Psoas muscle (tissue), 8 donors: ENCODE results near the gene ADRA2B. TPM values are rescaled to one million over a fixed set of nuclear protein-coding genes. Genes with fewer than 3 reads are reported as not detected.

Source experiments
- ATAC-seq, 4 donors: fragments of 200-7000 bp; cut with Tn5 transposase; one replicate each; pipeline ENCODE4 v1.9.1; 2020; ENCODE audit warnings: moderate library complexity in 3 of 4, mild to moderate bottlenecking in 2 of 4
- DNase-seq, 2 donors: peaks; one replicate each; pipeline ENCODE4 v3.0.0-alpha.2; 2020
- H3K27ac ChIP-seq: fragments of 200-600 bp; one replicate; pipeline ENCODE4 v1.8.0; 2022
- H3K27me3 ChIP-seq, 3 donors: fragments of 200-600 bp in 1 of 3; one replicate each; pipeline versions ENCODE4 v1.6.1 to v1.8.0; 2013 to 2022; ENCODE audit warnings: low read length in 2 of 3, mild to moderate bottlenecking in 2 of 3, moderate library complexity in 1 of 3; ENCODE audit not compliant: insufficient read depth in 3 of 3
- H3K36me3 ChIP-seq, 2 donors: fragments of 200-600 bp in 1 of 2; one replicate each; pipeline versions ENCODE4 v1.6.1 to v1.8.0; 2013 to 2022; ENCODE audit warnings: low read depth in 1 of 2, mild to moderate bottlenecking in 1 of 2, moderate library complexity in 1 of 2; ENCODE audit not compliant: insufficient read depth in 1 of 2
- H3K4me1 ChIP-seq: fragments of 200-600 bp; one replicate; pipeline ENCODE4 v1.8.0; 2022
- H3K4me3 ChIP-seq: fragments of 200-600 bp; one replicate; pipeline ENCODE4 v1.8.0; 2022; ENCODE audit warnings: mild to moderate bottlenecking
- H3K9me3 ChIP-seq: fragments of 200-600 bp; one replicate; pipeline ENCODE4 v1.8.0; 2022
- WGBS, 3 donors: extraction: QIAGEN DNeasy Blood & Tissue Kit; methylation state at CpG; one replicate each; pipeline versions ENCODE4 v1.1.6 to v1.1.7; 2013; 5-methylcytosine and 5-hydroxymethylcytosine counted together
- intact Hi-C, 2 donors: fragments of 100-400 bp; cut with DNase I; formaldehyde crosslinking; loops; one replicate each; pipeline versions ENCODE4 v1.11.0 to v1.14.2; 2022
- polyA plus RNA-seq, 3 donors: library from polyadenylated mRNA; stranded (reverse); fragments of 200-250 nt; gene quantifications; one replicate each; pipeline ENCODE4 v1.2.3, GENCODE V29; 2013
- total RNA-seq, 4 donors: library from RNA; stranded (reverse); fragmentation: NEBNext Ultra II Directional in 2 of 4; extraction: Animal tissue kit (Norgen Biotek cat#: 25700) in 2 of 4; gene quantifications; one replicate each; pipeline versions ENCODE4 v1.2.1 to v1.2.4, GENCODE V29; 2021 to 2023
- TF ChIP-seq, protein P1 (sequence below): fragments of 200-600 bp; IDR thresholded peaks from one replicate; pipeline ENCODE4 v1.8.0; 2022; ENCODE audit warnings: antibody characterized with exemption
- donor health status: healthy with polysubstance abuse.
- donor health status: DM: no; HTN: no; CAD: no; lungs with moderate emphysema.
- donor health status: Bipolar disorder and iron deficiency.
- donor health status: healthy.
- donor health status: DM: yes; HTN: yes; CAD: no.
- donor health status: DM: no; HTN: no; CAD: no.
- donor health status: DM: no; HTN: no; CAD: no.
- donor health status: DM: yes; HTN: yes; CAD: no.

ADRA2B gene
- total and polyA plus RNA-seq, 7 donors: 1.6 to 5.3 (median 2.1) TPM

DNA sequence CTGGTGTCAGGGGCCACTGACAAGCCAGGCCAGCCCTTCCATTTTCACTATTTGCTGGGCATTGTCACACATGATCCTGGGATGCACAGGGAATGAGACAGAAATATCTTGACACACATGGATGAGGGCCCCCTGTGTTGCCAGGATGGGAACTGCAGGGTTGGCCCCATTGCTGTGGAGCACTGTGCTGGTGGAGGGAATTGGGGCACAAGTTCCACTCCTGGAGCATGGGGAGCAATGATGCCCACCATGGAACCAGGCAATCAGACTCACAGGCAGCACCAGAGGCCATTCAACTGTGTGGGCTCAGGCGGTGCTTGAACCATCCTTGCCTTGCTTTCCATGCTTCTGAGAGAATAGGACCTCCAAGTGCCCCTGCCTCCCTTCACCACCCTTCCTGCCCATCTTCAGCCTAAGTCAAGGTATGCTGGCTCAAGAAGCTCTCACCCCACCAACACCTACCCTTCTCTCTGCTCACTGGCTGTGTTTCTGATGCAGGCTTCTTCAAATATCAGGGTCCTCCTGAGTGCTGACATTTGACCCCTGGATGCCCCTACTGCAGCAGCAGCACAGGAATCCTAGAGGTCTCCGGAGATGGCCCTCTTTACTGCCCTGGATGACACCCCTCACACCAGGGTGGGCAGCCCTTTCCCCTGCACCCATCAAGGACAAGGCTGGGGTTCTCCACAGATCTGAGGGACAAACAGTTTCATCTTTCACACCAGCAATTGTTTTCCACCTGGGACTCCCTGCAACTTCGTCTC is 11.0 kb downstream of the ADRA2B start:
- ATAC-seq (no peak), DNase-seq (no peak)
- whole genome bisulfite sequencing, 3 donors: 91 to 96% (median 94%) methylated on average over 3 of the region's 3 CpGs
- intact Hi-C loops: no loop called here
- no peaks in the 10 kb centered on the region for H3K4me1 ChIP-seq
- TF ChIP-seq, protein P1, sequence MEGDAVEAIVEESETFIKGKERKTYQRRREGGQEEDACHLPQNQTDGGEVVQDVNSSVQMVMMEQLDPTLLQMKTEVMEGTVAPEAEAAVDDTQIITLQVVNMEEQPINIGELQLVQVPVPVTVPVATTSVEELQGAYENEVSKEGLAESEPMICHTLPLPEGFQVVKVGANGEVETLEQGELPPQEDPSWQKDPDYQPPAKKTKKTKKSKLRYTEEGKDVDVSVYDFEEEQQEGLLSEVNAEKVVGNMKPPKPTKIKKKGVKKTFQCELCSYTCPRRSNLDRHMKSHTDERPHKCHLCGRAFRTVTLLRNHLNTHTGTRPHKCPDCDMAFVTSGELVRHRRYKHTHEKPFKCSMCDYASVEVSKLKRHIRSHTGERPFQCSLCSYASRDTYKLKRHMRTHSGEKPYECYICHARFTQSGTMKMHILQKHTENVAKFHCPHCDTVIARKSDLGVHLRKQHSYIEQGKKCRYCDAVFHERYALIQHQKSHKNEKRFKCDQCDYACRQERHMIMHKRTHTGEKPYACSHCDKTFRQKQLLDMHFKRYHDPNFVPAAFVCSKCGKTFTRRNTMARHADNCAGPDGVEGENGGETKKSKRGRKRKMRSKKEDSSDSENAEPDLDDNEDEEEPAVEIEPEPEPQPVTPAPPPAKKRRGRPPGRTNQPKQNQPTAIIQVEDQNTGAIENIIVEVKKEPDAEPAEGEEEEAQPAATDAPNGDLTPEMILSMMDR: no peak
- no peak overlapping the region for H3K4me3 ChIP-seq
- no peaks in the 10 kb centered on the region for H3K36me3 ChIP-seq
- peaks cover 4% of the 10 kb centered on the region for H3K9me3 ChIP-seq
- no peaks in the 10 kb centered on the region for H3K27me3 ChIP-seq
- no peak overlapping the region for H3K27ac ChIP-seq

DNA sequence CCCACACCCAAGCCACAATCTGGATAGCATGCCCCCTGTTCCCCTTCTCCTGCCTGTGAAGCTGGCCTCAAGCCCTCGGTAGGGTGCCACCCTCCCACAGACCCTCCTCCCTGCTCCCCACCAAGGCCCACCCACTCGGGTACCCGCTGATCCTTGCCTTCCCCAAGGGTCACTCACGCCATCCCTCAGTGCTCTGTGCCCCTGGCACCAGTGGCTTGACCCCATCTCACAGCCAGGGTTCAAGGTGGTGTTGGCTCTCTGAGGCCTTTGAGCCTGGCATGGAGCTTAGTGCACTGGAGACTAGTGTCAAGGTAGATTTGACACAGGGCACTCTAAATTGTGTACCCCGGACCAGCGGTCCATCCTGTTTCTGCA is 11.9 kb downstream of the ADRA2B start:
- intact Hi-C loops: no loop called here
- no peak overlapping the region for H3K27ac ChIP-seq
- 90 to 93% (median 91%) methylated on average over 6 of the region's 6 CpGs for WGBS, 3 donors
- H3K27me3 ChIP-seq: no peaks in the 10 kb centered on the region
- peaks cover 4% of the 10 kb centered on the region for H3K9me3 ChIP-seq
- no peak for ATAC-seq
- no peak for DNase-seq
- H3K4me3 ChIP-seq: no peak overlapping the region
- TF ChIP-seq, protein P1: no peak
- H3K4me1 ChIP-seq: no peaks in the 10 kb centered on the region
- no peaks in the 10 kb centered on the region for H3K36me3 ChIP-seq

DNA sequence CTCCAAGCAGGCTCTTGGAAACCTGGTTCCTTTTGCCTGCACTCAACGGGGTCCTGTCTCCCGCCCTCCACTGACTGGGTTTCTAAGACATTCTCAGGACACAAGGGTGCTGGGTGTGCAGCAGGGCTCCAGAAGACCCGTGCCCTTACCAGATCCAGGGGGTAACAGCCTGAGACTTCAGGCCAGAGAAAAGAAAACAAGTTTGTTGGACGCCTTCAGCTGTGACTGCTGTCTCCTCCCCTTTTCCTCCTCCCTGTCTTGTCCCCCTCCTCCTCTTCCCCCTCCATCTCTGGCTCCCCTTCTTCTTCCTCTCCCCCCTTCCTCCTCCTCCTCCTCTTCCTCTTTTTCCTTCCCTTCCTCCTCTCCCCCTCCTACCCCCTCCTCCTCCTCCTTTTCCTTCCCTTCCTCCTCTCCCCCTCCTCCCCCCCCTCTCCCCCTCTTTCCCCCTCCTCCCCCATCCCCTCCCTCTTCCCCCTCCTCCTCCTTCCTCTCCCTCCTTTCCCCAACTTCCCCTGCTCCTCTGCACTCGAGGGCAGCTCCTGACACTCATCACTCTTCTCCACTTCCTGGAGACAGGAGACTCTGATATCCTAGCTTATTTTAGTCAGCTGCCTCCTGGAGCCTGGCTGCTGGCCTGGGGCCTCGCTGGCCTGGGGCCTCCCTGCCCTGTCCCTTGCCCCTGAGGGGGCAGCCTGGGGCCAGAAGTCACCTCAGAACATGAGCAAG is 12.4 kb downstream of the ADRA2B start:
- no peaks in the 10 kb centered on the region for H3K27me3 ChIP-seq
- peaks cover 4% of the 10 kb centered on the region for H3K9me3 ChIP-seq
- H3K27ac ChIP-seq: no peak overlapping the region
- 39 to 61% (median 42%) methylated on average over 5 to 6 of the region's 6 CpGs for WGBS, 3 donors
- peaks cover 3% of the 10 kb centered on the region for H3K4me1 ChIP-seq
- DNase-seq: no peak
- H3K4me3 ChIP-seq: no peak overlapping the region
- H3K36me3 ChIP-seq: no peaks in the 10 kb centered on the region
- TF ChIP-seq, protein P1: no peak
- intact Hi-C loops: no loop called here
- ATAC-seq: no peak

DNA sequence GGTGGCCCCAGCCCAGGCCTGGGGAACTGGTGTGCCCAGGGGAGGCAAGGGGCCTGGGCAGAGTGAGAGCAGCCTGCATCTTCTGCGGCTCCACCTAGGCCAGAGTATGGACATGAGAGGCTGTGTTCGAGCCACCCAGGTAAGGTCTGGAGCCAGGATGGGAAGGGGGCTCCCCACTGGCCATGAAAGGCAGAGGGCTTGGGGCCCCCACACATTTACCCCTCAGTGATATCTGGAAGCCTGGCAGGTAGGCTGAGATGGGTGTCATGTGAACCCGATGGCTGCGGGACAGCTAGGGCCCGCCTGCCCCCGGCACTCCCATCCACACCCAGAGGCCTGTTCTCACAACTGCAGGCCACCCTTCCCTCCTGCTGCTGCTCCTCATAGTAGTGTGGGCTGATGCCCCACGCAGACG is 13.2 kb downstream of the ADRA2B start:
- TF ChIP-seq, protein P1: no peak
- 84 to 89% (median 87%) methylated on average over 8 of the region's 8 CpGs for WGBS, 3 donors
- DNase-seq (no peak), ATAC-seq (no peak)
- no peak overlapping the region for H3K27ac ChIP-seq
- no peaks in the 10 kb centered on the region for H3K36me3 ChIP-seq
- peaks cover 4% of the 10 kb centered on the region for H3K9me3 ChIP-seq
- no peaks in the 10 kb centered on the region for H3K27me3 ChIP-seq
- intact Hi-C loops: no loop called here
- H3K4me1 ChIP-seq: peaks cover 8% of the 10 kb centered on the region
- no peak overlapping the region for H3K4me3 ChIP-seq
